Panc1 (cell line): ENCODE measurements around the gene LRP1B. TPM values are rescaled to one million over a fixed set of nuclear protein-coding genes. Genes with fewer than 3 reads are reported as not detected.

Source experiments
- ATAC-seq: fragments of 200-7000 bp; cut with Tn5 transposase; 2 replicates; pipeline ENCODE4 v1.9.1; 2020; ENCODE audit warnings: mild to moderate bottlenecking, moderate library complexity
- BruUV-seq: library from RNA; stranded (reverse); fragments of 400-500 nt; replicated peaks from 2 replicates; lab custom pipeline; 2021; lab: Mats Ljungman, UMichigan
- CTCF ChIA-PET: fragments of 300-600 bp; sonication (Branson Sonifier 250); formaldehyde crosslinking; loops from one replicate; lab custom pipeline; 2022; ENCODE audit warnings: antibody characterized with exemption; lab: Charles Lee
- POLR2A ChIA-PET: fragments of 300-600 bp; sonication (Branson Sonifier 250); formaldehyde crosslinking; loops from one replicate; lab custom pipeline; 2022; ENCODE audit warnings: antibody characterized with exemption; lab: Charles Lee
- DNase-seq: peaks from one replicate; pipeline ENCODE4 v3.0.0-alpha.2; 2010; ENCODE audit warnings: low read depth, low spot score
- H3K27ac ChIP-seq: 2 replicates; pipeline ENCODE4 v1.5.1; 2011; ENCODE audit warnings: mild to moderate bottlenecking, low read length, inconsistent platforms
- H3K27me3 ChIP-seq: fragments of 200-500 bp; sonication (Bioruptor generic); 2 replicates; pipeline ENCODE4 v1.6.0; 2014; ENCODE audit warnings: low read length, inconsistent platforms; ENCODE audit not compliant: control insufficient read depth, insufficient read depth
- H3K36me3 ChIP-seq: fragments of 200-500 bp; sonication (Bioruptor generic); 2 replicates; pipeline ENCODE4 v1.5.1; 2014; ENCODE audit warnings: inconsistent platforms, mild to moderate bottlenecking, low read length, moderate library complexity; ENCODE audit not compliant: control insufficient read depth, insufficient read depth
- H3K4me1 ChIP-seq: 2 replicates; pipeline ENCODE4 v1.5.1; 2011; ENCODE audit warnings: inconsistent platforms, mild to moderate bottlenecking, low read length, moderate library complexity; ENCODE audit not compliant: control insufficient read depth, insufficient read depth
- H3K4me3 ChIP-seq, 2 experiments: 2 replicates each; pipeline ENCODE4 v1.5.1; 2011 to 2012; ENCODE audit warnings: low read depth in 2 of 2, low read length in 2 of 2, mild to moderate bottlenecking in 2 of 2, inconsistent platforms in 1 of 2, moderate library complexity in 1 of 2
- H3K9me3 ChIP-seq: fragments of 200-500 bp; sonication (Bioruptor generic); 2 replicates; pipeline ENCODE4 v1.5.1; 2014; ENCODE audit warnings: low read depth, mild to moderate bottlenecking, inconsistent platforms, low read length, moderate library complexity; ENCODE audit not compliant: control insufficient read depth, insufficient read depth
- POLR2AphosphoS5 ChIP-seq: IDR thresholded peaks from 2 replicates; pipeline ENCODE4 v1.6.1; 2012; ENCODE audit warnings: mild to moderate bottlenecking, low read depth, low read length, moderate library complexity
- SIN3A ChIP-seq: IDR thresholded peaks from 2 replicates; pipeline ENCODE4 v1.6.1; 2012; ENCODE audit warnings: low read depth, mild to moderate bottlenecking, low read length, moderate library complexity, borderline replicate concordance; ENCODE audit not compliant: insufficient read depth
- TCF7L2 ChIP-seq: IDR thresholded peaks from 2 replicates; pipeline ENCODE4 v1.6.1; 2011; ENCODE audit warnings: mild to moderate bottlenecking, low read depth, low read length, inconsistent platforms
- in situ Hi-C: cut with HindIII; loops from 2 replicates; pipeline ENCODE4 v1.10.0; 2016; ENCODE audit warnings: low sequenced_read_pairs, low pct_unique_long_range_greater_than_20kb
- intact Hi-C: fragments of 100-400 bp; cut with micrococcal nuclease; formaldehyde crosslinking; loops from one replicate; pipeline ENCODE4 v1.10.0; 2022; ENCODE audit not compliant: unreplicated experiment
- total RNA-seq: library from RNA; stranded (reverse); gene quantifications from one replicate; pipeline ENCODE4 v1.2.1, GENCODE V29; 2021; ENCODE audit not compliant: unreplicated experiment
- TF ChIP-seq, protein P1 (sequence below): fragments of 450-650 bp; IDR thresholded peaks from 2 replicates; pipeline ENCODE4 v1.5.1; 2017; ENCODE audit warnings: mild to moderate bottlenecking
- TF ChIP-seq, protein P2 (sequence below), 2 experiments: IDR thresholded peaks; 2 replicates each; pipeline ENCODE4 v1.6.1; 2011 to 2012; ENCODE audit warnings: low read depth in 2 of 2, control low read depth in 1 of 2, low read length in 1 of 2, mild to moderate bottlenecking in 1 of 2, moderate library complexity in 1 of 2; ENCODE audit not compliant: insufficient read depth in 1 of 2

The LRP1B gene
- total RNA-seq, 1 experiment from 2014 or later, result 0.54 TPM

GRCh38 chr2:141570474-141571131 is 560.2 kb downstream of the LRP1B start:
- Histone ChIP-seq H3K4me3 (no peak overlapping the region), H3K9me3 (no peaks in the 10 kb centered on the region), H3K27ac (no peak overlapping the region), H3K4me1 (no peaks in the 10 kb centered on the region), H3K36me3 (no peaks in the 10 kb centered on the region), H3K27me3 (no peaks in the 10 kb centered on the region)
- no TSS peak for BruUV-seq
- DNase-seq, result no peak
- in situ Hi-C loops (no loop called here), intact Hi-C loops (no loop called here)
- no peak for ATAC-seq
- TF ChIP-seq POLR2AphosphoS5 (no peak), TCF7L2 (no peak), SIN3A (no peak)
- TF ChIP-seq, protein P1, sequence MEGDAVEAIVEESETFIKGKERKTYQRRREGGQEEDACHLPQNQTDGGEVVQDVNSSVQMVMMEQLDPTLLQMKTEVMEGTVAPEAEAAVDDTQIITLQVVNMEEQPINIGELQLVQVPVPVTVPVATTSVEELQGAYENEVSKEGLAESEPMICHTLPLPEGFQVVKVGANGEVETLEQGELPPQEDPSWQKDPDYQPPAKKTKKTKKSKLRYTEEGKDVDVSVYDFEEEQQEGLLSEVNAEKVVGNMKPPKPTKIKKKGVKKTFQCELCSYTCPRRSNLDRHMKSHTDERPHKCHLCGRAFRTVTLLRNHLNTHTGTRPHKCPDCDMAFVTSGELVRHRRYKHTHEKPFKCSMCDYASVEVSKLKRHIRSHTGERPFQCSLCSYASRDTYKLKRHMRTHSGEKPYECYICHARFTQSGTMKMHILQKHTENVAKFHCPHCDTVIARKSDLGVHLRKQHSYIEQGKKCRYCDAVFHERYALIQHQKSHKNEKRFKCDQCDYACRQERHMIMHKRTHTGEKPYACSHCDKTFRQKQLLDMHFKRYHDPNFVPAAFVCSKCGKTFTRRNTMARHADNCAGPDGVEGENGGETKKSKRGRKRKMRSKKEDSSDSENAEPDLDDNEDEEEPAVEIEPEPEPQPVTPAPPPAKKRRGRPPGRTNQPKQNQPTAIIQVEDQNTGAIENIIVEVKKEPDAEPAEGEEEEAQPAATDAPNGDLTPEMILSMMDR, result no peak
- ChIA-PET CTCF (no interaction called here), POLR2A (no interaction called here)

- Histone ChIP-seq H3K4me1 (no peaks in the 10 kb centered on the region), H3K27ac (no peak overlapping the region), H3K4me3 (no peak overlapping the region), H3K27me3 (no peaks in the 10 kb centered on the region), H3K9me3 (no peaks in the 10 kb centered on the region), H3K36me3 (no peaks in the 10 kb centered on the region)
- ATAC-seq (no peak), DNase-seq (no peak)
- ChIA-PET CTCF (no interaction called here), POLR2A (no interaction called here)
- in situ Hi-C loops, result no loop called here
- TF ChIP-seq, protein P1, result no peak
- no peak for TF ChIP-seq TCF7L2
- no peak for TF ChIP-seq SIN3A
- TF ChIP-seq POLR2AphosphoS5, result no peak
- TF ChIP-seq, protein P2, sequence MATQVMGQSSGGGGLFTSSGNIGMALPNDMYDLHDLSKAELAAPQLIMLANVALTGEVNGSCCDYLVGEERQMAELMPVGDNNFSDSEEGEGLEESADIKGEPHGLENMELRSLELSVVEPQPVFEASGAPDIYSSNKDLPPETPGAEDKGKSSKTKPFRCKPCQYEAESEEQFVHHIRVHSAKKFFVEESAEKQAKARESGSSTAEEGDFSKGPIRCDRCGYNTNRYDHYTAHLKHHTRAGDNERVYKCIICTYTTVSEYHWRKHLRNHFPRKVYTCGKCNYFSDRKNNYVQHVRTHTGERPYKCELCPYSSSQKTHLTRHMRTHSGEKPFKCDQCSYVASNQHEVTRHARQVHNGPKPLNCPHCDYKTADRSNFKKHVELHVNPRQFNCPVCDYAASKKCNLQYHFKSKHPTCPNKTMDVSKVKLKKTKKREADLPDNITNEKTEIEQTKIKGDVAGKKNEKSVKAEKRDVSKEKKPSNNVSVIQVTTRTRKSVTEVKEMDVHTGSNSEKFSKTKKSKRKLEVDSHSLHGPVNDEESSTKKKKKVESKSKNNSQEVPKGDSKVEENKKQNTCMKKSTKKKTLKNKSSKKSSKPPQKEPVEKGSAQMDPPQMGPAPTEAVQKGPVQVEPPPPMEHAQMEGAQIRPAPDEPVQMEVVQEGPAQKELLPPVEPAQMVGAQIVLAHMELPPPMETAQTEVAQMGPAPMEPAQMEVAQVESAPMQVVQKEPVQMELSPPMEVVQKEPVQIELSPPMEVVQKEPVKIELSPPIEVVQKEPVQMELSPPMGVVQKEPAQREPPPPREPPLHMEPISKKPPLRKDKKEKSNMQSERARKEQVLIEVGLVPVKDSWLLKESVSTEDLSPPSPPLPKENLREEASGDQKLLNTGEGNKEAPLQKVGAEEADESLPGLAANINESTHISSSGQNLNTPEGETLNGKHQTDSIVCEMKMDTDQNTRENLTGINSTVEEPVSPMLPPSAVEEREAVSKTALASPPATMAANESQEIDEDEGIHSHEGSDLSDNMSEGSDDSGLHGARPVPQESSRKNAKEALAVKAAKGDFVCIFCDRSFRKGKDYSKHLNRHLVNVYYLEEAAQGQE (IDR thresholded peaks at IDR 0.05; ENCODE audit: insufficient read depth in 1 of 2, low read depth in 2 of 2, low read length in 1 of 2), result no peak
- intact Hi-C loops, result no loop called here
- BruUV-seq, result no TSS peak
These were observed 560.9 kb downstream of the LRP1B start for GRCh38 chr2:141569941-141570340.
